ENCODE data around the gene CDC27. TPM values are rescaled to one million over a fixed set of nuclear protein-coding genes. Genes with fewer than 3 reads are reported as not detected.

The CDC27 gene
- total RNA-seq, 1 donor from 2014 or later: 93.4 TPM

GRCh38 chr17:47232465-47232864 lies 43.4 kb upstream of the CDC27 start:
- Mint-ChIP-seq H3K27ac (no peak overlapping the region), H3K27me3 (peaks cover 13% of the 10 kb centered on the region), H3K4me3 (no peak overlapping the region), H3K36me3 (no peaks in the 10 kb centered on the region), H3K9me3 (no peaks in the 10 kb centered on the region), H3K4me1 (ENCODE audit: unreplicated experiment) (peaks cover 16% of the 10 kb centered on the region)
- DNase-seq (ENCODE audit: extremely low spot score, unreplicated experiment): no peak
- TF ChIP-seq CTCF (conservative IDR thresholded peaks at IDR 0.05): no peak

- Mint-ChIP-seq H3K27me3 (peaks cover 13% of the 10 kb centered on the region), H3K4me3 (no peak overlapping the region), H3K4me1 (ENCODE audit: unreplicated experiment) (peaks cover 16% of the 10 kb centered on the region), H3K9me3 (no peaks in the 10 kb centered on the region), H3K27ac (no peak overlapping the region), H3K36me3 (no peaks in the 10 kb centered on the region)
- no peak for TF ChIP-seq CTCF (conservative IDR thresholded peaks at IDR 0.05)
- no peak for DNase-seq (ENCODE audit: extremely low spot score, unreplicated experiment)
Observed at GRCh38 chr17:47231866-47232265, 42.8 kb upstream of the CDC27 start.

GRCh38 chr17:47231334-47231733 lies 42.2 kb upstream of the CDC27 start:
- DNase-seq (ENCODE audit: extremely low spot score, unreplicated experiment): no peak
- H3K4me1 Mint-ChIP-seq (ENCODE audit: unreplicated experiment): peaks cover 16% of the 10 kb centered on the region
- no peaks in the 10 kb centered on the region for H3K36me3 Mint-ChIP-seq
- TF ChIP-seq CTCF (conservative IDR thresholded peaks at IDR 0.05): no peak
- peaks cover 13% of the 10 kb centered on the region for H3K27me3 Mint-ChIP-seq
- no peak overlapping the region for H3K4me3 Mint-ChIP-seq
- H3K9me3 Mint-ChIP-seq: no peaks in the 10 kb centered on the region
- H3K27ac Mint-ChIP-seq: no peak overlapping the region

- H3K36me3 Mint-ChIP-seq: no peaks in the 10 kb centered on the region
- H3K9me3 Mint-ChIP-seq: no peaks in the 10 kb centered on the region
- no peak overlapping the region for H3K4me3 Mint-ChIP-seq
- H3K27me3 Mint-ChIP-seq: peaks cover 13% of the 10 kb centered on the region
- DNase-seq (ENCODE audit: extremely low spot score, unreplicated experiment): no peak
- H3K27ac Mint-ChIP-seq: no peak overlapping the region
- peaks cover 16% of the 10 kb centered on the region for H3K4me1 Mint-ChIP-seq (ENCODE audit: unreplicated experiment)
- TF ChIP-seq CTCF (conservative IDR thresholded peaks at IDR 0.05): no peak
Observed at GRCh38 chr17:47230864-47231263, 41.8 kb upstream of the CDC27 start.

GRCh38 chr17:47229535-47230443 lies 40.7 kb upstream of the CDC27 start:
- H3K4me3 Mint-ChIP-seq: peak overlapping the region; percentile 70

More at GRCh38 chr17:47229535-47230443, 40.7 kb upstream of the CDC27 start:
- Mint-ChIP-seq H3K27ac (peak overlapping the region; percentile 22), H3K4me1 (ENCODE audit: unreplicated experiment) (peaks cover 16% of the 10 kb centered on the region), H3K9me3 (no peaks in the 10 kb centered on the region), H3K36me3 (no peaks in the 10 kb centered on the region), H3K27me3 (peaks cover 13% of the 10 kb centered on the region)
- TF ChIP-seq CTCF (conservative IDR thresholded peaks at IDR 0.05): peak; percentile 92
- DNase-seq (ENCODE audit: extremely low spot score, unreplicated experiment): peak; percentile 78
